Esophagus squamous epithelium (tissue), 4 donors: ENCODE measurements around the gene OR6V1.

Experiments used
- CTCF ChIP-seq, 6 experiments: fragments of 450-650 bp in 4 of 6; fragments of 200-600 bp in 2 of 6; sonication (generic) in 2 of 6; IDR thresholded peaks; one replicate each; pipeline ENCODE4 v1.5.1; 2016 to 2019; ENCODE audit warnings: antibody characterized with exemption in 6 of 6, mild to moderate bottlenecking in 4 of 6, moderate library complexity in 4 of 6
- POLR2A ChIP-seq, 4 donors: fragments of 450-650 bp; IDR thresholded peaks; one replicate each; pipeline ENCODE4 v1.6.1; 2017; ENCODE audit warnings: antibody characterized with exemption in 4 of 4, mild to moderate bottlenecking in 4 of 4, moderate library complexity in 3 of 4

DNA sequence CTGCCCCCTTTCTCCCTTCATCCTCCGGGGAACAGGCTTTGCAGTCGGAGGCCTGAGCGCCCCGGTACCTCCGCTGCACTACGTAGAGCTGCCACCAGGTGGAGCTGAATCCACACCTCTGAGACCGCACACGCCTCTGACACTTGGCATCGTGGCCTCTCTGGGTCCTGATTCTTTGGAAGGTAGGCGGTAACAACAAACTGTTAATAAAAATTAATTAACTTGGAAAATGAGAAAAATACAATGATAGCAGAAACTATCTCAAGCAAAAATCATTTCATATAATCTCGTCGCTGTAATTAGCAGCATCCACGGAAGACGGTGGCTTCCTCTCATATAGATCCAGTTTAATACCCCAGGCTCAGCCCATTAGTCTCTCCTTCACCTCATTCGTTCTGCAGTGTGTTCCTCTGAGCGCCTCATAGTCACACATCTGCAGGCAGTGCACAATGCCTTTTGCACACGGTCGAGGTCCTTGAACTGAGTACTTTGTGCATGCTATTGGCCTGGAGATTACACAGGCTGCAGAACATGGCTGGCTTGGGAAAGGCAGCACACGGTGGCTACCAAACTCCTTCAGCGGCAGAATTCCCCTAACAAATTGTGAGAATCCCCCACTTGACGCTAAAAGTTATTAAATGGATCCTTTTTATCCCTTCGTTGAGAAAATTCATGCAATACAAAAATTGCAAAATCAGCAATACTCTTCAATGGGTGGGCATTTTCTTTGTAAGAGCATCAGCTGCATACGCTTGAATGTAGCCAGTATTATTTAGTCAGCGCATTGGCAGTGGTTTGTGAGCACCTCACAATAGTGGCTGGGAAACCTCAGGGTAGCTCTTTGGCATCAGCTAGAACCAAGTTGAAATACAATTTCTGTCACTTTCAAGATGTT lies 43.9 kb upstream of the OR6V1 start:
- TF ChIP-seq CTCF (IDR thresholded peaks at IDR 0.05) (peak; percentile 93 to 98 (median 97)), POLR2A (IDR thresholded peaks at IDR 0.05) (no peak)
